Anterior cingulate cortex (tissue), 58 donors: ENCODE data around the gene TAF6.
"Not testable (repeated sequence)": the region's sequence is repeated elsewhere in the genome, so short reads cannot be mapped to it uniquely, and the experiment has no call there.

Experiments used
- DNase-seq, 58 donors: peaks; one replicate each; lab custom pipeline; 2025; lab: John Stamatoyannopoulos, UW

TAF6 gene

GRCh38 chr7:100152937-100153666 lies 33.9 kb upstream of the TAF6 start:
- no peak for DNase-seq

DNA sequence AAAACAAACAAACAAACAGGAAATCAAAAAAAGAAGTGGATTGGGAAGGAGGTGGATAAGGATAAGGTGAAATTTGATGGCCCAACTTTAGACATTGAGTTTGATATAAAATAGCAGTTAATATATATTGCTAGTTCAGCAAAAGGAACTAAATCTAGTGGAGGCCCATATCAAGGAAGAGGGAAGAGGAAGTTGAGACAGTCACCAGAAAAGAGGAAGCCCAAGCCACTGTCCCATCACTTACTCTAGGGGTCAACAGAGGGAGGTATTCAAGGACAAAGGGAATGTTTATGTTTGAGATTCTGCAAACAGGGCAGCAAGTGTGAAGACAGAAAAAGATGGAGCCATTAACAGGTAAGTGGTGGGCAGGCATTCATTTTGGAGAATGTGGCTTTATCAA lies 33.2 kb upstream of the TAF6 start:
- DNase-seq, result no peak

- DNase-seq, result peak; percentile 89 to 100 (median 99)
These were observed 29.6 kb upstream of the TAF6 start, which contains the start of gene LAMTOR4 for GRCh38 chr7:100148559-100149328. Gene LAMTOR4 (plus strand): TSS chr7:100148918. CDS start chr7:100148973, 55 bp downstream.

DNA sequence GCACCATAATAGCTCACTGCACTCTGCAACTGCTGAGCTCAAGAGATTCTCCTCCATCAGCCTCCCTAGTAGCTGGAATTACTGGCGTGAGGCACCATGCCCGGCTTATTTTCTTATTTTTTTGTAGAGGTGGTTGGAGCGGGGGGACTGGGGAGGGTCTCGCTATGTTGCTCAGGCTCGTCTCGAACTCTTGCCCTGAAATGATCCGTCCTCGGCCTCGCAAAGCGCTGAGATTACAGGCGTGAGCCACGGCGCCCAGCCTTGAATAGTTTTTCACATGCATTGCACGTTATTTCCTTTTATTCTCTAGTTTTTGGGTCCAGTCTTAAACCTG lies 29.0 kb upstream of the TAF6 start:
- no peak for DNase-seq

GRCh38 chr7:100147278-100147677 lies 28.1 kb upstream of the TAF6 start:
- DNase-seq, result no peak

- not testable (repeated sequence) for DNase-seq
These were observed 27.2 kb upstream of the TAF6 start for GRCh38 chr7:100146350-100146749.

- DNase-seq, result no peak
These were observed 23.3 kb upstream of the TAF6 start for GRCh38 chr7:100142461-100142860.

- DNase-seq, result no peak
These were observed 22.4 kb upstream of the TAF6 start for GRCh38 chr7:100141555-100141949.

GRCh38 chr7:100137851-100138760 lies 18.9 kb upstream of the TAF6 start:
- no peak for DNase-seq

- DNase-seq, result peak in 31 of 58 donors; percentile 7 to 58 (median 23)
These were observed 13.6 kb upstream of the TAF6 start for GRCh38 chr7:100132697-100133151.

DNA sequence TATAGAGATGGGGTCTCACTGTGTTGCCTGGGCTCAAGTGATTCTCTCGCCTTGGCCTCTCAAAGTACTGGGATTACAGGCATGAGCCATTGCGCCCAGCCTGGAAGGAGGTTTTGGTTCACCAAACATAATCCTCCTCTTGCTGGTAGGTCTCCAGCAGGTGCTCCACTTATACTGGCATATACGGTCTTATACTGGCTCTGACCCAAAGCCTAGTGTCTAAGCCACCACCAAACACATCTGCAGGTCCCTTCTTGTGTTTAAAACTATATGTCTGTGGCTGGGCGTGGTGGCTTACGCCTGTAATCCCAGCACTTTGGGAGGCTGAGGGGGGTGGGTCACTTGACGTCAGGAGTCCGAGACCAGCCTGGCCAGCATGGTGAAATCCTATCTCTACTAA lies 13.0 kb upstream of the TAF6 start:
- no peak for DNase-seq

GRCh38 chr7:100130608-100131453 lies 11.7 kb upstream of the TAF6 start:
- DNase-seq, result peak in 53 of 58 donors; percentile 6 to 85 (median 51)

DNA sequence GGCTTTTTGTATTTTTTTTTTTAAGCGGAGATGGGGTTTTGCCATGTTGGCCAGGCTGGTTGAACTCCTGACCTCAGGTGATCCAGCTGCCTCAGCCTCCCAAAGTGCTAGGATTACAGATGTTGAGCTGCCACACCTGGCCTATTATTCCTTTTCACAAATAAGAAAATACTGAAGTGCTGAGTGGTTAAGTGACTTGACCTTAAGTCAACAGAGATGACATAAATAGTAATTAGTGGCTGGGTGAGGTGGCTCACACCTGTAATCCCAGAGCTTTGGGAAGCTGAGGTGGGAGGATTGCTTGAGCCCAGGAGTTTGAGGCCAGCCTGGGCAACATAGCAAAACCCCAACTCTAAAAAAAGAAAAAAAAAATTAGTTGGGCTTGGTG lies 11.1 kb upstream of the TAF6 start:
- DNase-seq, result not testable (repeated sequence)

DNA sequence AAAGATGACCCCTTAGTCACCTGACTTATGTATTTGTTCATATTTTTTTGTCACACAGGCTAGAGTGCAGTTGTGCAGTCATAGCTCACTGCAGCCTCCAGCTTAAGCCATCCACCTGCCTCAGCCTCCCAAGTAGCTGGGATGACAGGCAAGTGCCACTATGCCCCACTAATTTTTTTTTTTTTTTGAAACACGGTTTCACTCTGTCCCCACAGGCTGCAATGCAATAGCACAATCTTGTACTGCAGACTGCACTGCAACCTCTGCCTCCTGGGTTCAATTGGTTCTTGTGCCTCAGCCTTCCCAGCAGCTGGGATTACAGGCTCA lies 9.4 kb upstream of the TAF6 start:
- DNase-seq, result no peak

- DNase-seq, result peak in 18 of 58 donors; percentile 9 to 72 (median 37)
These were observed 8.9 kb upstream of the TAF6 start for GRCh38 chr7:100127866-100128636.

GRCh38 chr7:100126931-100127865 lies 8.0 kb upstream of the TAF6 start, which contains the start of gene MBLAC1:
Gene MBLAC1 (plus strand): TSS chr7:100126967. CDS start chr7:100127396, 429 bp downstream.
- DNase-seq, result peak; percentile 41 to 94 (median 86)

DNA sequence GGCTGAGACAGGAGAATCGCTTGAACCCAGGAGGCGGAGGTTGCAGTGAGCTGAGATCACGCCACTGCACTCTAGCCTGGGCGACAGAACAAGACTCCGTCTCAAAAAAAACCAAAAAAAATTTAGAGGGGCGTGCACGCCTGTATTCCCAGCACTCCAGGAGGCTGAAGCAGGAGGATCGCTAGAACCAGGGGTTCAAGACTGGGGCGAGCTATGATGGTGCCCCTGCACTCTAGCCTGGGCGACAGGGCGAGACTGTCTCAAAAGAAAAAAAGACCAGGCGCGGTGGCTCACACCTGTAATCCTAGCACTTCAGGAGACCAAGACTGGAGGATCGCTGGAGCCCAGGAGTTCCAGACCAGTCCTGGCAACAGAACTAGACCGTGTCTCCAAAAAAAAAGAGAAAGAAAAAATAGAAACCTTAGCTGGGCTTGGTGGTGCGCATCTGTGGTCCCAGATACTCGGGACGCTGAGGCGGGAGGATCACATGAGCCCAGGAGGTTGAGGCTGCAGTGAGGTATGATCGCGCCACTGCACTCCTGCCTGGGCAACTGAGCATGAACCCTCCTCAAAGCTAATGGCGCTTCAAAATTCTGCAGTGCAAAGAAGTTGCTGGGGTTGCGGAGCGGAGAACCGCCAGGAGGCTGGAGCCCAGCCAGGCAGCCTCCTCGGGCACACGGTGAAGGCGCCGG lies 7.2 kb upstream of the TAF6 start:
- peak in 7 of 58 donors; percentile 58 to 78 (median 77) for DNase-seq
